Tibial artery (tissue), 4 donors: ENCODE measurements around the gene ZNF831.

Experiments used
- DNase-seq, 2 donors: peaks; one replicate each; pipeline ENCODE4 v3.0.0-alpha.2; 2019
- H3K27ac ChIP-seq, 2 donors: fragments of 200-600 bp; sonication (generic) in 1 of 2; 1 replicate in 1 of 2; 2 replicates in 1 of 2; pipeline ENCODE4 v1.5.1; 2018 to 2019; ENCODE audit warnings: mild to moderate bottlenecking in 1 of 2
- H3K27me3 ChIP-seq, 2 donors: fragments of 200-600 bp; sonication (generic) in 1 of 2; one replicate each; pipeline versions ENCODE4 v1.5.1 to v1.6.0; 2016 to 2019
- H3K36me3 ChIP-seq, 3 donors: fragments of 200-600 bp; sonication (generic) in 2 of 3; one replicate each; pipeline ENCODE4 v1.5.1; 2016 to 2019; ENCODE audit warnings: mild to moderate bottlenecking in 2 of 3
- H3K4me1 ChIP-seq, 4 donors: fragments of 200-600 bp; sonication (generic) in 2 of 4; 1 replicate in 3 of 4; 2 replicates in 1 of 4; pipeline ENCODE4 v1.5.1; 2016 to 2019
- H3K4me3 ChIP-seq, 2 donors: fragments of 200-600 bp; sonication (generic) in 1 of 2; 1 replicate in 1 of 2; 2 replicates in 1 of 2; pipeline ENCODE4 v1.5.1; 2018 to 2019; ENCODE audit warnings: mild to moderate bottlenecking in 2 of 2
- H3K9me3 ChIP-seq, 3 donors: fragments of 200-600 bp; sonication (generic) in 1 of 3; one replicate each; pipeline ENCODE4 v1.5.1; 2016 to 2019
- CTCF ChIP-seq, 2 experiments: fragments of 200-600 bp in 1 of 2; fragments of 450-650 bp in 1 of 2; IDR thresholded peaks; one replicate each; pipeline ENCODE4 v1.5.1; 2017 to 2019; ENCODE audit warnings: antibody characterized with exemption in 2 of 2, mild to moderate bottlenecking in 1 of 2, moderate library complexity in 1 of 2
- intact Hi-C: fragments of 100-400 bp; cut with DNase I; formaldehyde crosslinking; loops from one replicate; pipeline ENCODE4 v1.15.0; 2023; ENCODE audit warnings: low total_unique reads

Gene ZNF831

GRCh38 chr20:59171986-59172385 is 8.4 kb downstream of the ZNF831 start:
- intact Hi-C loops, result no loop called here
- peaks cover 0 to 23% of the 10 kb centered on the region in 2 donors for H3K27me3 ChIP-seq
- H3K9me3 ChIP-seq, result no peaks in the 10 kb centered on the region
- no peaks in the 10 kb centered on the region for H3K36me3 ChIP-seq
- DNase-seq, result no peak
- no peak overlapping the region for H3K27ac ChIP-seq
- no peak for TF ChIP-seq CTCF (IDR thresholded peaks at IDR 0.05)
- no peak overlapping the region for H3K4me3 ChIP-seq
- H3K4me1 ChIP-seq, result no peaks in the 10 kb centered on the region

- TF ChIP-seq CTCF (IDR thresholded peaks at IDR 0.05), result no peak
Observed at GRCh38 chr20:59173938-59174491, 10.4 kb downstream of the ZNF831 start.

GRCh38 chr20:59175002-59175401 is 11.4 kb downstream of the ZNF831 start:
- H3K4me3 ChIP-seq, result no peak overlapping the region
- no peak for TF ChIP-seq CTCF (IDR thresholded peaks at IDR 0.05)
- H3K27ac ChIP-seq, result no peak overlapping the region
- DNase-seq, result no peak
- no peaks in the 10 kb centered on the region for H3K36me3 ChIP-seq
- intact Hi-C loops, result no loop called here
- no peaks in the 10 kb centered on the region for H3K4me1 ChIP-seq
- no peaks in the 10 kb centered on the region for H3K9me3 ChIP-seq
- peaks cover 0 to 32% of the 10 kb centered on the region in 2 donors for H3K27me3 ChIP-seq

More at GRCh38 chr20:59173938-59174491, 10.4 kb downstream of the ZNF831 start:
- DNase-seq, result no peak
- H3K4me1 ChIP-seq, result no peaks in the 10 kb centered on the region
- peaks cover 0 to 24% of the 10 kb centered on the region in 2 donors for H3K27me3 ChIP-seq
- no peaks in the 10 kb centered on the region for H3K36me3 ChIP-seq
- H3K27ac ChIP-seq, result no peak overlapping the region
- intact Hi-C loops, result no loop called here
- no peak overlapping the region for H3K4me3 ChIP-seq
- no peaks in the 10 kb centered on the region for H3K9me3 ChIP-seq

GRCh38 chr20:59175861-59176260 is 12.2 kb downstream of the ZNF831 start:
- intact Hi-C loops, result no loop called here
- Histone ChIP-seq H3K36me3 (no peaks in the 10 kb centered on the region), H3K27me3 (peaks cover 0 to 33% of the 10 kb centered on the region in 2 donors), H3K27ac (no peak overlapping the region), H3K9me3 (no peaks in the 10 kb centered on the region), H3K4me3 (no peak overlapping the region), H3K4me1 (no peaks in the 10 kb centered on the region)
- TF ChIP-seq CTCF (IDR thresholded peaks at IDR 0.05), result no peak
- DNase-seq, result no peak

- Histone ChIP-seq H3K27ac (no peak overlapping the region), H3K27me3 (peaks cover 0 to 30% of the 10 kb centered on the region in 2 donors), H3K4me3 (no peak overlapping the region), H3K4me1 (no peaks in the 10 kb centered on the region), H3K9me3 (no peaks in the 10 kb centered on the region), H3K36me3 (no peaks in the 10 kb centered on the region)
- DNase-seq, result no peak
- TF ChIP-seq CTCF (IDR thresholded peaks at IDR 0.05), result no peak
- intact Hi-C loops, result no loop called here
Observed at GRCh38 chr20:59176812-59177211, 13.2 kb downstream of the ZNF831 start.
